ENCODE data around the gene SULF2. TPM values are rescaled to one million over a fixed set of nuclear protein-coding genes. Genes with fewer than 3 reads are reported as not detected.

The SULF2 gene
- total RNA-seq, 1 experiment from 2014 or later = 13.0 TPM

GRCh38 chr20:47784599-47785310, 526 bp downstream of the SULF2 start:
- no TSS peak for BruUV-seq (replicated peaks)
- Histone ChIP-seq H3K4me1 (ENCODE audit: control insufficient read depth in 1 of 2, insufficient read depth in 2 of 2, low read length in 2 of 2) (peaks cover 11 to 22% of the 10 kb centered on the region in 2 experiments), H3K9me2 (ENCODE audit: insufficient read depth) (no peaks in the 10 kb centered on the region), H3K79me2 (ENCODE audit: insufficient read depth, low read length) (no peaks in the 10 kb centered on the region), H3K36me3 (ENCODE audit: control insufficient read depth in 1 of 2, insufficient read depth in 2 of 2, low read length in 2 of 2) (no peaks in the 10 kb centered on the region), H4K20me1 (ENCODE audit: insufficient read depth) (no peaks in the 10 kb centered on the region), H3K4me3 (replicated peaks in 1 of 2; ENCODE audit: low read depth in 1 of 2, low read length in 2 of 2) (peak overlapping the region; percentile 43 to 62), H3K9ac (ENCODE audit: low read length) (peak overlapping the region; percentile 30; the same call in 1 of the 2 replicates), H3K9me3 (ENCODE audit: control insufficient read depth in 1 of 2, insufficient read depth in 1 of 2, low read depth in 1 of 2, low read length in 2 of 2) (no peaks in the 10 kb centered on the region), H2AFZ (ENCODE audit: low read depth, low read length, poor library complexity, severe bottlenecking) (peak overlapping the region; percentile 58), H3K4me2 (ENCODE audit: low read length) (peak overlapping the region; percentile 91), H3K27me3 (ENCODE audit: insufficient read depth, low read length) (no peaks in the 10 kb centered on the region), H3K27ac (ENCODE audit: low read depth, low read length) (no peak overlapping the region; the same call in 1 of the 2 replicates)
- peak; percentile 54 for ATAC-seq
- no peak for DNase-seq (ENCODE audit: low read depth, low spot score)
- TF ChIP-seq FOSL1 (IDR thresholded peaks at IDR 0.05; ENCODE audit: low read depth) (no peak), CTCF (IDR thresholded peaks at IDR 0.05 in 2 of 3, conservative IDR thresholded peaks at IDR 0.05 in 1 of 3; ENCODE audit: borderline replicate concordance in 1 of 3, insufficient read depth in 1 of 3, low read depth in 2 of 3, low read length in 2 of 3) (0 out of 6 replicates have a peak, but pooled peaks of 2 of the 3 experiments have one; percentile 3 to 8)
- ChIA-PET RAD21 (ENCODE audit: low non-redundant PET in 1 of 2, low total read pairs in 2 of 2, uncharacterized antibody in 2 of 2, unreplicated experiment in 2 of 2) (no interaction called here), POLR2A (no interaction called here), CTCF (no interaction called here)
- intact Hi-C loops (cut with micrococcal nuclease) = loop anchor here (5.0 kb wide), 1 partner anchor 107 kb away; no protein-coding TSS in a partner anchor

- H3K4me1 ChIP-seq (ENCODE audit: control insufficient read depth in 1 of 2, insufficient read depth in 2 of 2, low read length in 2 of 2) = peaks cover 11 to 22% of the 10 kb centered on the region in 2 experiments
- H3K9me2 ChIP-seq (ENCODE audit: insufficient read depth) = no peaks in the 10 kb centered on the region
- H3K9ac ChIP-seq (ENCODE audit: low read length) = no peak overlapping the region; the same call in 1 of the 2 replicates
- ChIA-PET CTCF (interaction anchor here (1.5 kb wide), 1 partner anchor 837 kb away, joined by 5 read pairs; no protein-coding TSS in a partner anchor), POLR2A (no interaction called here), RAD21 (ENCODE audit: low non-redundant PET in 1 of 2, low total read pairs in 2 of 2, uncharacterized antibody in 2 of 2, unreplicated experiment in 2 of 2) (no interaction called here)
- no peaks in the 10 kb centered on the region for H3K79me2 ChIP-seq (ENCODE audit: insufficient read depth, low read length)
- no TSS peak for BruUV-seq (replicated peaks)
- no peak overlapping the region for H2AFZ ChIP-seq (ENCODE audit: low read depth, low read length, poor library complexity, severe bottlenecking)
- DNase-seq (ENCODE audit: low read depth, low spot score) (no peak), ATAC-seq (no peak)
- H4K20me1 ChIP-seq (ENCODE audit: insufficient read depth) = no peaks in the 10 kb centered on the region
- peak overlapping the region; percentile 91 for H3K4me2 ChIP-seq (ENCODE audit: low read length)
- H3K27ac ChIP-seq (ENCODE audit: low read depth, low read length) = no peak overlapping the region; the same call in 1 of the 2 replicates
- H3K36me3 ChIP-seq (ENCODE audit: control insufficient read depth in 1 of 2, insufficient read depth in 2 of 2, low read length in 2 of 2) = no peaks in the 10 kb centered on the region
- H3K27me3 ChIP-seq (ENCODE audit: insufficient read depth, low read length) = no peaks in the 10 kb centered on the region
- intact Hi-C loops (cut with micrococcal nuclease) = no loop called here
- no peaks in the 10 kb centered on the region for H3K9me3 ChIP-seq (ENCODE audit: control insufficient read depth in 1 of 2, insufficient read depth in 1 of 2, low read depth in 1 of 2, low read length in 2 of 2)
- H3K4me3 ChIP-seq (replicated peaks in 1 of 2; ENCODE audit: low read depth in 1 of 2, low read length in 2 of 2) = peak overlapping the region; percentile 43 to 62
- TF ChIP-seq POLR2A (IDR thresholded peaks at IDR 0.05; ENCODE audit: borderline replicate concordance, extremely low read depth, insufficient read depth, insufficient read length) (no peak), POLR2AphosphoS5 (IDR thresholded peaks at IDR 0.05; ENCODE audit: low read depth, low read length) (no peak), TCF7L2 (IDR thresholded peaks at IDR 0.05; ENCODE audit: borderline replicate concordance, extremely low read depth, insufficient read depth, insufficient read length) (no peak), CTCF (IDR thresholded peaks at IDR 0.05 in 2 of 3, conservative IDR thresholded peaks at IDR 0.05 in 1 of 3; ENCODE audit: borderline replicate concordance in 1 of 3, insufficient read depth in 1 of 3, low read depth in 2 of 3, low read length in 2 of 3) (no peak), ZNF274 (IDR thresholded peaks at IDR 0.05; ENCODE audit: low read depth, low read length) (no peak), RAD21 (IDR thresholded peaks at IDR 0.05; ENCODE audit: low read depth) (no peak)
These were observed 1.3 kb downstream of the SULF2 start for GRCh38 chr20:47783828-47784598.
